Transverse colon (tissue), 3 donors: Measurements from ENCODE around the gene AGBL4.

ENCODE experiments used
- CTCF ChIP-seq, 5 experiments: fragments of 200-600 bp in 3 of 5; fragments of 450-650 bp in 2 of 5; sonication (generic) in 3 of 5; IDR thresholded peaks; 1 replicate in 2 of 5; 2 replicates in 3 of 5; pipeline ENCODE4 v1.5.1; 2016 to 2017; ENCODE audit warnings: antibody characterized with exemption in 5 of 5, inconsistent platforms in 3 of 5, mild to moderate bottlenecking in 2 of 5, moderate library complexity in 1 of 5
- POLR2A ChIP-seq: fragments of 450-650 bp; IDR thresholded peaks from one replicate; pipeline ENCODE4 v1.6.1; 2016; ENCODE audit warnings: antibody characterized with exemption, mild to moderate bottlenecking, moderate library complexity

GRCh38 chr1:48939828-48940227 lies 1083.9 kb downstream of the AGBL4 start:
- TF ChIP-seq CTCF (IDR thresholded peaks at IDR 0.05) (no peak), POLR2A (no peak)
